HEK293 (cell line): ENCODE measurements around the gene TSPEAR.
"Not testable (repeated sequence)": the region's sequence is repeated elsewhere in the genome, so short reads cannot be mapped to it uniquely, and the experiment has no call there.

Experiments used
- CTCF ChIP-seq: fragments of 450-650 bp; formaldehyde crosslinking; IDR thresholded peaks from 2 replicates; pipeline ENCODE4 v1.5.1; 2016; ENCODE audit warnings: missing biosample characterization, missing genetic modification characterization
- ELK4 ChIP-seq: IDR thresholded peaks from 2 replicates; pipeline ENCODE4 v1.6.1; 2011; ENCODE audit warnings: mild to moderate bottlenecking, low read depth, low read length, borderline replicate concordance
- ZBTB1 ChIP-seq: fragments of 450-650 bp; formaldehyde crosslinking; IDR thresholded peaks from 2 replicates; pipeline ENCODE4 v1.5.1; 2016; ENCODE audit warnings: missing biosample characterization, missing genetic modification characterization
- ZBTB6 ChIP-seq: fragments of 450-650 bp; formaldehyde crosslinking; IDR thresholded peaks from 2 replicates; pipeline ENCODE4 v1.5.1; 2017; ENCODE audit warnings: missing biosample characterization, missing genetic modification characterization
- ZNF175 ChIP-seq: fragments of 450-650 bp; formaldehyde crosslinking; IDR thresholded peaks from 2 replicates; pipeline ENCODE4 v1.5.1; 2016; ENCODE audit warnings: missing biosample characterization, missing genetic modification characterization
- ZNF423 ChIP-seq: fragments of 450-650 bp; formaldehyde crosslinking; IDR thresholded peaks from 2 replicates; pipeline ENCODE4 v1.5.1; 2016; ENCODE audit warnings: missing biosample characterization, missing genetic modification characterization
- ZNF623 ChIP-seq: fragments of 450-650 bp; formaldehyde crosslinking; IDR thresholded peaks from 2 replicates; pipeline ENCODE4 v1.5.1; 2016; ENCODE audit warnings: missing biosample characterization, missing genetic modification characterization
- ZNF639 ChIP-seq: fragments of 450-650 bp; formaldehyde crosslinking; IDR thresholded peaks from 2 replicates; pipeline ENCODE4 v1.5.1; 2016; ENCODE audit warnings: missing biosample characterization, missing genetic modification characterization
- ZNF707 ChIP-seq: fragments of 450-650 bp; formaldehyde crosslinking; IDR thresholded peaks from 2 replicates; pipeline ENCODE4 v1.5.1; 2016; ENCODE audit warnings: missing biosample characterization, missing genetic modification characterization

- TF ChIP-seq CTCF (tag by site-specific recombination); ZNF175 (tag by site-specific recombination); ZNF707 (tag by site-specific recombination); ELK4; ZNF639 (tag by site-specific recombination); ZNF423 (tag by site-specific recombination); ZBTB6; ZBTB1 (tag by site-specific recombination); ZNF623 (tag by site-specific recombination): not testable (repeated sequence)
Observed at GRCh38 chr21:44689740-44690139, 21.6 kb downstream of the TSPEAR start.
